Kidney epithelial cell (primary cell): ENCODE measurements around the gene MARK3. TPM values are rescaled to one million over a fixed set of nuclear protein-coding genes. Genes with fewer than 3 reads are reported as not detected.

Experiments used
- DNase-seq: peaks from one replicate; pipeline ENCODE4 v3.0.0-alpha.2; 2010; ENCODE audit warnings: low read depth
- H3K27me3 ChIP-seq: 2 replicates; pipeline ENCODE4 v1.6.0; 2011; ENCODE audit warnings: low read length; ENCODE audit not compliant: control insufficient read depth, insufficient read depth
- H3K36me3 ChIP-seq: 2 replicates; pipeline ENCODE4 v1.5.1; 2011; ENCODE audit warnings: low read length; ENCODE audit not compliant: control insufficient read depth, insufficient read depth
- H3K4me3 ChIP-seq: 2 replicates; pipeline ENCODE4 v1.5.1; 2011; ENCODE audit warnings: low read depth, mild to moderate bottlenecking, control low read depth, low read length
- total RNA-seq: library from RNA; depleted of rRNA; stranded (reverse); fragments of >200 nt; gene quantifications from 2 replicates; pipeline ENCODE4 v1.2.3, GENCODE V29; 2015
- TF ChIP-seq, protein P1 (sequence below): IDR thresholded peaks from 2 replicates; pipeline ENCODE4 v1.5.1; 2011; ENCODE audit warnings: mild to moderate bottlenecking, moderate library complexity, low read length, control low read depth, inconsistent platforms; ENCODE audit not compliant: insufficient read depth, poor library complexity, severe bottlenecking

The MARK3 gene
- total RNA-seq, 1 donor from 2014 or later = 74.1 TPM

DNA sequence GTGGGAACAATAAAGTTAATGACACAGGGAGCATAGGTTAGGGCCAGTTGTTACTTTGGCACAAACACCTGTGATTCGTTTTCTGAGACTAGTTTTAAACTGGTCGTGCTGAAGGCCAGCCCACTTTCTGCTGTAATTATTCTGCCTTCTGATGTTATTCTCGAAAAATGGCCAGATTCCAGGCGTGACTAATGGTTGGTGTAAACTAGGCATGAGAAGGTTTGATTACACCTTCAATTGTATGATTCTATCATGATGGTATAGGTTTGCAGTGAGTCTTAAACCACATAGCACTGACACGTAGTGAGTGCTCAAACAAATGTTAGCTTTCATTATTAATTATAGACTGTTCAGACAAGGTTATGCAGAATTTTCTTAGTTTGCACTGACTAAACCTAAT, 98.4 kb downstream of the MARK3 start:
- DNase-seq = peak; percentile 39

DNA sequence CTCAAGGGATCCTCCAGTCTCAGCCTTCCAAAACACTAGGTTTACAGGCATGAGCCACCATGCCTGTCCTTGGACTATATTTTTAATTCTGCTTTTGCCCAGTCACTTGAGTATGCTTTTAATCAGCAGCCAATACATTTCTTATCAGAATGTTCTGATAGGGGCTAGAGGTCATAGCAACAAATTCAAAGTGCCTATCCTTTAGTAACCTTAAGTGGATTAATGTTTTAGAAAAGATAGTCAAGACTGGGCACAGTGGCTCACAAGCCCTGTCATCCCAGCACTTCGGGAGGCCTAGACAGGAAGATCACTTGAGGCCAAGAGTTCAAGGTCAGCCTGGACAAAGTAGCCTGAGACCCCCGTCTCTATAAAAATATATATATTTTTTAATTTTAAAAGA, 100.3 kb downstream of the MARK3 start:
- no peak for DNase-seq
- H3K4me3 ChIP-seq = no peak overlapping the region
- peaks cover 3% of the 10 kb centered on the region for H3K36me3 ChIP-seq
- H3K27me3 ChIP-seq = no peaks in the 10 kb centered on the region
- TF ChIP-seq, protein P1, sequence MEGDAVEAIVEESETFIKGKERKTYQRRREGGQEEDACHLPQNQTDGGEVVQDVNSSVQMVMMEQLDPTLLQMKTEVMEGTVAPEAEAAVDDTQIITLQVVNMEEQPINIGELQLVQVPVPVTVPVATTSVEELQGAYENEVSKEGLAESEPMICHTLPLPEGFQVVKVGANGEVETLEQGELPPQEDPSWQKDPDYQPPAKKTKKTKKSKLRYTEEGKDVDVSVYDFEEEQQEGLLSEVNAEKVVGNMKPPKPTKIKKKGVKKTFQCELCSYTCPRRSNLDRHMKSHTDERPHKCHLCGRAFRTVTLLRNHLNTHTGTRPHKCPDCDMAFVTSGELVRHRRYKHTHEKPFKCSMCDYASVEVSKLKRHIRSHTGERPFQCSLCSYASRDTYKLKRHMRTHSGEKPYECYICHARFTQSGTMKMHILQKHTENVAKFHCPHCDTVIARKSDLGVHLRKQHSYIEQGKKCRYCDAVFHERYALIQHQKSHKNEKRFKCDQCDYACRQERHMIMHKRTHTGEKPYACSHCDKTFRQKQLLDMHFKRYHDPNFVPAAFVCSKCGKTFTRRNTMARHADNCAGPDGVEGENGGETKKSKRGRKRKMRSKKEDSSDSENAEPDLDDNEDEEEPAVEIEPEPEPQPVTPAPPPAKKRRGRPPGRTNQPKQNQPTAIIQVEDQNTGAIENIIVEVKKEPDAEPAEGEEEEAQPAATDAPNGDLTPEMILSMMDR = no peak

More for the DNA sequence above, 98.4 kb downstream of the MARK3 start:
- no peaks in the 10 kb centered on the region for H3K27me3 ChIP-seq
- peaks cover 1% of the 10 kb centered on the region for H3K36me3 ChIP-seq
- TF ChIP-seq, protein P1 = no peak
- H3K4me3 ChIP-seq = no peak overlapping the region

DNA sequence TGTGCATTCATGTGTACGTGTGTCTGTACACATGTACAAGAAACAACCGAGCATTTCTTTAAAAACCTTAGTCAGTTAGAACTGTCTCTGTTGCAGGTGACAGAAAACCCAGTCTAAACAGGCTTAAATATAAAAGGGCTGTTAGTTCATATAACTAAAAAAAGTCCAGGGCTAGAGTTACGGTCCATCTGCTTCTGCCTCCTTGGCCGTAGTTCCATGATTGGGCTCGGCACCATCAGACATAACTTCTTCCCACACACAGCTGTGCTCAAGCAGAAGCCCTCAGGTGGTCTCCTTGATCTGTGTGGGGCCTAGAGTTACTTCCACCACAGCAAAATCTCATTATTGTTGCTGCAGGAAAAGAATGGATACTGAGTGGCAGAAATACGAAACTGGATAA, 102.9 kb downstream of the MARK3 start:
- DNase-seq = no peak
- H3K4me3 ChIP-seq = no peak overlapping the region
- H3K36me3 ChIP-seq = peaks cover 3% of the 10 kb centered on the region
- TF ChIP-seq, protein P1 = no peak
- no peaks in the 10 kb centered on the region for H3K27me3 ChIP-seq

DNA sequence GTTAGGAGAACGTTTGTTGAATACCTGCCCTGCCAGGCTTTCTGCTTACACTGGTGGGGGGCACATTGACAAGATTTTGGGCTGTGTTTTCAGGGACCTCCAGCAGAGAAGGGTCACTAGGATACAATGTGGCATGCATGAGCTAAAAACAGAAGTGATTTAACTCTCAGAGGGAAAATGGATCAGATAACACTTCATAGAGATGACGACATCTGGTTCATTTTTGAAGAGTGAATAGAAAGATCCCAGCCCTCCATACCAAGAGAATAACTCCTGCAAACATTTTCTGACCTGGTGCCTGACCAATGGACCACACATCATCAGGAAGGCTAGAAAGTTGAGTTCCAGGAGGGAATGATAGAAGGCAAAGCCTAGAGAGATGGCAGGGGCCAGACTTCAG, 103.7 kb downstream of the MARK3 start:
- H3K36me3 ChIP-seq = peaks cover 3% of the 10 kb centered on the region
- TF ChIP-seq, protein P1 = no peak

DNA sequence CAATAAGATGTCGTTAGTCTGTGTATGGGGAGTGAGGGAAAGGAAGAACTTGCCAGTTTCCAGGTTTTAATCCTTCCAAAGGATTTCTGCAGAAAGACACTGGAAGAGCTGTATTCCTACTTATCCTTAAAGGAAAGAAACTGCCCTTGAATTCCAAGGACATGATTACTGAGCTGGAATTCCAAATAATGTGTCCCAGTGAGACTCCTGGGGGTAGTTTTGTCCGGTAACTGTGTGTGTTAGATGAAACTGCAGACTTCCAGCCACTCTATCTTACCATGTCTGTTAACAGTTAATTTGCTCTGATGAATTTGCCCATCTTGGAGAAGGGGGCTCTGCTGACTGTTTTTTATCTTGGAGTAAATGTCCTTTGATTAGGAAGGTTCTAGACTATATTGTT, 104.4 kb downstream of the MARK3 start:
- no peak for DNase-seq
- no peak overlapping the region for H3K4me3 ChIP-seq
- TF ChIP-seq, protein P1 = no peak
- peaks cover 3% of the 10 kb centered on the region for H3K36me3 ChIP-seq
- H3K27me3 ChIP-seq = no peaks in the 10 kb centered on the region

More for the DNA sequence above, 103.7 kb downstream of the MARK3 start:
- H3K4me3 ChIP-seq = no peak overlapping the region
- H3K27me3 ChIP-seq = no peaks in the 10 kb centered on the region
- no peak for DNase-seq

DNA sequence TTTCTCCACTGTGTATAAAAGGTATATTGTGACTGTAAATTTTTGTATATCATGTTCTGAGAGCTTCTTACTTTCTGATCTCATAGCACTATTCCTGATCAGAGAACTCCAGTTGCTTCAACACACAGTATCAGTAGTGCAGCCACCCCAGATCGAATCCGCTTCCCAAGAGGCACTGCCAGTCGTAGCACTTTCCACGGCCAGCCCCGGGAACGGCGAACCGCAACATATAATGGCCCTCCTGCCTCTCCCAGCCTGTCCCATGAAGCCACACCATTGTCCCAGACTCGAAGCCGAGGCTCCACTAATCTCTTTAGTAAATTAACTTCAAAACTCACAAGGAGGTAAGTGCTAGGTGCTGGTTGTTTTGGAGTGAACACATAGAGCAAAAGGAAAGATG, 106.5 kb downstream of the MARK3 start:
- Histone ChIP-seq H3K4me3 (no peak overlapping the region), H3K27me3 (no peaks in the 10 kb centered on the region), H3K36me3 (peaks cover 3% of the 10 kb centered on the region)
- TF ChIP-seq, protein P1 = no peak
- DNase-seq = no peak
